AG04450 (cell line): ENCODE measurements around the gene CCL16. TPM values are rescaled to one million over a fixed set of nuclear protein-coding genes. Genes with fewer than 3 reads are reported as not detected.

Experiments used
- CTCF ChIA-PET: fragments of 300-600, 350-600 bp; formaldehyde crosslinking; extraction: SDS; loops from one replicate; lab custom pipeline; 2022; ENCODE audit warnings: antibody characterized with exemption, inconsistent platforms; lab: Charles Lee
- POLR2A ChIA-PET: fragments of 350-600 bp; formaldehyde crosslinking; extraction: SDS; loops from one replicate; lab custom pipeline; 2021; ENCODE audit warnings: antibody characterized with exemption, inconsistent platforms; lab: Yijun Ruan, JAX
- DNase-seq: peaks from one replicate; pipeline ENCODE4 v3.0.0-alpha.2; 2011; ENCODE audit warnings: low read depth, low spot score
- H3K27ac ChIP-seq: one replicate; pipeline ENCODE4 v1.5.1; 2012; ENCODE audit warnings: low read depth, low read length, control low read depth
- H3K27me3 ChIP-seq: one replicate; pipeline ENCODE4 v1.6.0; 2012; ENCODE audit warnings: low read length; ENCODE audit not compliant: control insufficient read depth, insufficient read depth
- H3K4me3 ChIP-seq: 2 replicates; pipeline ENCODE4 v1.5.1; 2011; ENCODE audit warnings: mild to moderate bottlenecking, low read depth, low read length, control low read depth
- H3K9me3 ChIP-seq: 2 replicates; pipeline ENCODE4 v1.5.1; 2012; ENCODE audit warnings: low read length; ENCODE audit not compliant: control insufficient read depth, insufficient read depth
- polyA plus RNA-seq: library from polyadenylated mRNA; depleted of rRNA; stranded (reverse); fragments of >200 nt; gene quantifications from 2 replicates; pipeline ENCODE4 v1.2.3, GENCODE V29; 2011; rRNA removed
- TF ChIP-seq, protein P1 (sequence below): IDR thresholded peaks from 2 replicates; pipeline ENCODE4 v1.5.1; 2011; ENCODE audit warnings: low read depth, low read length, control low read depth, inconsistent platforms

CCL16 gene
- polyA plus RNA-seq, 1 experiment: not detected

DNA sequence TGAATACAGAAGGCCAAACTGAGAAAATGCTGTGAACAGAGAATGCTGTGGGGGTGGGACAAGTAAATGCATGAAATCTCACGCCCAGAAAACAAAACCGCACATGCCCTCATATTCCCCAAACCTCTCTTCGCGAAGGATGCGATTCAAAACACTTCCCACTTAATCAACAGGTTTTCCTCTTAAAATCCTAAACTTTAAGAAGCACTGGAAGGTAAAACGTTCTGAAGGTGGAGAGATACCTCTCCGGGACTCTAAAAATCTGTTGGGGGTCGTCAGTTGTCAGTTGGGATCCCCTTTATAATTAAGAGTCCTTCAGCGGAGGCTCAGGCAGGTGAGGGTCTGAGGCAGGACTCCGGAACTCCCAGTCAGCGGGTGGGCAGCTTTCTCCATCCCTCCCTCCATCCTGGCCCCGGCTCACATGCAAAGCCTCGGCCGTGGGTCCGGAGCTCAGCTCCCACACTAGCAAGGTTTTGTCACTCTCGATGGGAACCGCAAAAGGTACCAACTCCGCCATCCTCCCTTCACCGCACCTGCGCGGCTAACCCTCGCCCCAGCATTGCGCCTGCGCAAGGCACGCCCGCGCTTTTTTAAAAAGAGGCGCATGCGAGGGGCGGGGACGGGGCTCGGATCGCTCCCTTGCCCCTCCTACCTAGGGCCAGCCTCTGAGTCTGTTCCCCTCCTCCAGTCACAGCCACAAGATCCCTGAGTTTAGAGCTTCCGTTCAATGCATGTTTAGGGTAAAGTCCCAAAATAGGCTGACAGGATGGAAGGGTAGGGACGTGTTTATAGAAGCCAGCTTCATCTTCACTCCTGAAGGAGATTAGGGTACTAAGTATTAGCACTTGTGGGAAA, 50.9 kb downstream of the CCL16 start, which contains the start of gene RDM1:
TSS of gene RDM1 (minus strand) at position 563 of the 855 bp plus-strand sequence. CDS start at position 517, 46 bp downstream.
- peak within 1 kb of the TSS; percentile 53 for H3K4me3 ChIP-seq
- H3K27ac ChIP-seq: no peak within 1 kb of the TSS
- H3K27me3 ChIP-seq: no peaks in the 10 kb centered on the region
- ChIA-PET POLR2A (no interaction called here), CTCF (no interaction called here)
- H3K9me3 ChIP-seq: peaks cover 3% of the 10 kb centered on the region; the same call in 1 of the 2 replicates
- TF ChIP-seq, protein P1, sequence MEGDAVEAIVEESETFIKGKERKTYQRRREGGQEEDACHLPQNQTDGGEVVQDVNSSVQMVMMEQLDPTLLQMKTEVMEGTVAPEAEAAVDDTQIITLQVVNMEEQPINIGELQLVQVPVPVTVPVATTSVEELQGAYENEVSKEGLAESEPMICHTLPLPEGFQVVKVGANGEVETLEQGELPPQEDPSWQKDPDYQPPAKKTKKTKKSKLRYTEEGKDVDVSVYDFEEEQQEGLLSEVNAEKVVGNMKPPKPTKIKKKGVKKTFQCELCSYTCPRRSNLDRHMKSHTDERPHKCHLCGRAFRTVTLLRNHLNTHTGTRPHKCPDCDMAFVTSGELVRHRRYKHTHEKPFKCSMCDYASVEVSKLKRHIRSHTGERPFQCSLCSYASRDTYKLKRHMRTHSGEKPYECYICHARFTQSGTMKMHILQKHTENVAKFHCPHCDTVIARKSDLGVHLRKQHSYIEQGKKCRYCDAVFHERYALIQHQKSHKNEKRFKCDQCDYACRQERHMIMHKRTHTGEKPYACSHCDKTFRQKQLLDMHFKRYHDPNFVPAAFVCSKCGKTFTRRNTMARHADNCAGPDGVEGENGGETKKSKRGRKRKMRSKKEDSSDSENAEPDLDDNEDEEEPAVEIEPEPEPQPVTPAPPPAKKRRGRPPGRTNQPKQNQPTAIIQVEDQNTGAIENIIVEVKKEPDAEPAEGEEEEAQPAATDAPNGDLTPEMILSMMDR: no peak
- DNase-seq: peak; percentile 8

DNA sequence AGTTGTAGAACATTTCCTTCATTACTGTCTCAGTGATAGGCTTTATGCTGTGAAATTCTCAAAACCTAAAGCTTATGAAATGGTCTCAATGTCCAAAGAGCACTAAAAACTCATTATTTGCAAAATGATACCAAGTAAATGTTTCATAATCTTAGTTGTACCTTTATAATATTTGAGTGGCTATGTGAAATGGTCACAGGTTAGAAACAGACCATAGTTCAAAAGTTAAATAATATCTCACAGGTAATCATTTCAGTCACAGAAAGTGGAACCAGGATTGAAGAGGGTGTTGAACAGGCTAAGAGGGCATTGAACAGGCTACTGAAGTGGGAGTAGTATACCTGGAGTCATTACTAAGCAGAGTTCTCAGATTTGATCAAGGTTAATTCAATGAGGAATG, 53.6 kb downstream of the CCL16 start:
- H3K9me3 ChIP-seq: peaks cover 3% of the 10 kb centered on the region; the same call in 1 of the 2 replicates
- CTCF ChIA-PET: interaction anchor here (0.7 kb wide), 1 partner anchor 42 kb away, joined by 3 read pairs; no protein-coding TSS in a partner anchor

More for the DNA sequence above, 53.6 kb downstream of the CCL16 start:
- Histone ChIP-seq H3K4me3 (no peak overlapping the region), H3K27me3 (no peaks in the 10 kb centered on the region), H3K27ac (no peak overlapping the region)
- POLR2A ChIA-PET: no interaction called here
- DNase-seq: no peak
- TF ChIP-seq, protein P1: no peak

Other genes with a start within 250 kb of the CCL16 start
- gene RASL10B, start 249.9 kb downstream of the CCL16 start, polyA plus RNA-seq: 3.3 and 4.3 TPM in 2 replicates
- gene GAS2L2, start 228.3 kb downstream of the CCL16 start, polyA plus RNA-seq: not detected in 2 replicates
- not detected in 2 replicates for gene C17orf50, start 220.6 kb downstream of the CCL16 start, polyA plus RNA-seq
- 0.15 and 0.17 TPM in 2 replicates for gene MMP28, start 185.9 kb downstream of the CCL16 start, polyA plus RNA-seq
- gene TAF15, start 172.0 kb downstream of the CCL16 start, polyA plus RNA-seq: 51.6 and 66.1 TPM in 2 replicates
- not detected in 2 replicates for gene HEATR9, start 112.6 kb downstream of the CCL16 start, polyA plus RNA-seq
- gene CCL5, start 101.1 kb downstream of the CCL16 start, polyA plus RNA-seq: not detected in 2 replicates
- not detected in 2 replicates for gene RDM1, start 50.7 kb downstream of the CCL16 start, polyA plus RNA-seq
- gene LYZL6, start 37.8 kb downstream of the CCL16 start, polyA plus RNA-seq: not detected in 2 replicates
- not detected in 2 replicates for gene CCL14, start 5.2 kb upstream of the CCL16 start, polyA plus RNA-seq
- not detected in 2 replicates for gene CCL15, start 20.1 kb upstream of the CCL16 start, polyA plus RNA-seq
- not detected in 2 replicates for gene CCL23, start 36.5 kb upstream of the CCL16 start, polyA plus RNA-seq
- not detected in 2 replicates for gene CCL18, start 82.8 kb upstream of the CCL16 start, polyA plus RNA-seq
- gene CCL3, start 108.6 kb upstream of the CCL16 start, polyA plus RNA-seq: not detected in 2 replicates
- not detected in 2 replicates for gene CCL4, start 122.3 kb upstream of the CCL16 start, polyA plus RNA-seq
- gene TBC1D3B, start 195.1 kb upstream of the CCL16 start, polyA plus RNA-seq: 1.2 and 1.3 TPM in 2 replicates
- not detected in 2 replicates for gene CCL3L1, start 215.3 kb upstream of the CCL16 start, polyA plus RNA-seq
- not detected in 2 replicates for gene CCL4L2, start 229.6 kb upstream of the CCL16 start, polyA plus RNA-seq